ENCODE measurements around the gene GIGYF2. TPM values are rescaled to one million over a fixed set of nuclear protein-coding genes. Genes with fewer than 3 reads are reported as not detected.

The GIGYF2 gene
- total and polyA plus RNA-seq, 11 donors = 25.3 to 78.1 (median 56.5) TPM

GRCh38 chr2:232892221-232892620 lies 195.1 kb downstream of the GIGYF2 start:
- DNase-seq = peak in 1 of 5 donors; percentile 14
- no peak for ATAC-seq
- peaks cover 0 to 21% (median 0%) of the 10 kb centered on the region in 9 donors for H3K27me3 ChIP-seq
- intact Hi-C loops (cut with DNase I) = no loop called here
- no peaks in the 10 kb centered on the region for H3K9me3 ChIP-seq
- TF ChIP-seq CTCF (IDR thresholded peaks at IDR 0.05) = no peak
- H3K4me3 ChIP-seq = no peak overlapping the region
- H3K4me1 ChIP-seq = peaks cover 0 to 6% (median 0%) of the 10 kb centered on the region in 12 donors
- no peak overlapping the region for H3K27ac ChIP-seq
- WGBS, 4 donors = 80 to 92% (median 89%) methylated on average over 13 of the region's 13 CpGs
- no peaks in the 10 kb centered on the region for H3K36me3 ChIP-seq

- H3K36me3 ChIP-seq = no peaks in the 10 kb centered on the region
- DNase-seq (no peak), ATAC-seq (no peak)
- 90 to 97% (median 91%) methylated on average over 20 of the region's 20 CpGs for WGBS, 4 donors
- H3K4me1 ChIP-seq = peaks cover 0 to 6% (median 0%) of the 10 kb centered on the region in 12 donors
- H3K4me3 ChIP-seq = no peak overlapping the region
- TF ChIP-seq CTCF (IDR thresholded peaks at IDR 0.05) = no peak
- TF ChIP-seq POLR2A (IDR thresholded peaks at IDR 0.05) = no peak
- H3K9me3 ChIP-seq = no peaks in the 10 kb centered on the region
- no peak overlapping the region for H3K27ac ChIP-seq
- intact Hi-C loops (cut with DNase I) = no loop called here
- peaks cover 0 to 16% (median 0%) of the 10 kb centered on the region in 9 donors for H3K27me3 ChIP-seq
Measured at GRCh38 chr2:232892843-232893242, 195.7 kb downstream of the GIGYF2 start.

- WGBS, 4 donors = 89 to 96% (median 92%) methylated on average over 8 of the region's 8 CpGs
- H3K4me1 ChIP-seq = peaks cover 0 to 6% (median 0%) of the 10 kb centered on the region in 12 donors
- H3K27ac ChIP-seq = no peak overlapping the region
- TF ChIP-seq POLR2A (IDR thresholded peaks at IDR 0.05) (no peak), CTCF (IDR thresholded peaks at IDR 0.05) (no peak)
- ATAC-seq = no peak
- no peak overlapping the region for H3K4me3 ChIP-seq
- no peaks in the 10 kb centered on the region for H3K9me3 ChIP-seq
- H3K36me3 ChIP-seq = no peaks in the 10 kb centered on the region
- peaks cover 0 to 16% (median 0%) of the 10 kb centered on the region in 9 donors for H3K27me3 ChIP-seq
- intact Hi-C loops (cut with DNase I) = no loop called here
- DNase-seq = no peak
Measured at GRCh38 chr2:232893834-232894233, 196.7 kb downstream of the GIGYF2 start.

- intact Hi-C loops (cut with DNase I) = no loop called here
- DNase-seq (no peak), ATAC-seq (no peak)
- Histone ChIP-seq H3K27me3 (peaks cover 0 to 16% (median 0%) of the 10 kb centered on the region in 9 donors), H3K4me1 (peaks cover 0 to 6% (median 0%) of the 10 kb centered on the region in 12 donors), H3K36me3 (no peaks in the 10 kb centered on the region), H3K9me3 (no peaks in the 10 kb centered on the region), H3K27ac (no peak overlapping the region), H3K4me3 (no peak overlapping the region)
- 89 to 93% (median 91%) methylated on average over 9 of the region's 9 CpGs for WGBS, 4 donors
- TF ChIP-seq CTCF (IDR thresholded peaks at IDR 0.05) = no peak
- TF ChIP-seq POLR2A (IDR thresholded peaks at IDR 0.05) = no peak
Measured at GRCh38 chr2:232894251-232894650, 197.1 kb downstream of the GIGYF2 start.

All from heart left ventricle (tissue), 16 donors.